ENCODE data around the gene GMEB1.

DNA sequence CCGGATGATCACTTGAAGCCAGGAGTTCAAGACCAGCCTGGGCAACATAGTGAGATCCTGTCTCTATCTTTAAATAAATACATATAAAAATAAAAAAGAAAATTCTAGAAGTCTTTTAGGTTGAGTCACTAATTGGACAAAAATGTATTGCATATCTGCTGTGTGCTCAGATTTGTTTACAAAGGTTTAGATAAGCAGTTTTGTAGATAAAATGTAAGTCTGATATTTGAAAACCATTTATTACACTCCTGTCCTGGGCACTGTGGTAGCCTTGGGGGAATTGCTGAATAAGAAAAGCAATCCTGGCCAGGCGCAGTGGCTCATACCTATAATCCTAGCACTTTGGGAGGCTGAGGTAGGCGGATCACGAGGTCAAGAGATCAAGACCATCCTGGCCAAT is 11.6 kb downstream of the GMEB1 start:
- TF ChIP-seq, protein P1, sequence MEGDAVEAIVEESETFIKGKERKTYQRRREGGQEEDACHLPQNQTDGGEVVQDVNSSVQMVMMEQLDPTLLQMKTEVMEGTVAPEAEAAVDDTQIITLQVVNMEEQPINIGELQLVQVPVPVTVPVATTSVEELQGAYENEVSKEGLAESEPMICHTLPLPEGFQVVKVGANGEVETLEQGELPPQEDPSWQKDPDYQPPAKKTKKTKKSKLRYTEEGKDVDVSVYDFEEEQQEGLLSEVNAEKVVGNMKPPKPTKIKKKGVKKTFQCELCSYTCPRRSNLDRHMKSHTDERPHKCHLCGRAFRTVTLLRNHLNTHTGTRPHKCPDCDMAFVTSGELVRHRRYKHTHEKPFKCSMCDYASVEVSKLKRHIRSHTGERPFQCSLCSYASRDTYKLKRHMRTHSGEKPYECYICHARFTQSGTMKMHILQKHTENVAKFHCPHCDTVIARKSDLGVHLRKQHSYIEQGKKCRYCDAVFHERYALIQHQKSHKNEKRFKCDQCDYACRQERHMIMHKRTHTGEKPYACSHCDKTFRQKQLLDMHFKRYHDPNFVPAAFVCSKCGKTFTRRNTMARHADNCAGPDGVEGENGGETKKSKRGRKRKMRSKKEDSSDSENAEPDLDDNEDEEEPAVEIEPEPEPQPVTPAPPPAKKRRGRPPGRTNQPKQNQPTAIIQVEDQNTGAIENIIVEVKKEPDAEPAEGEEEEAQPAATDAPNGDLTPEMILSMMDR (IDR thresholded peaks at IDR 0.05; ENCODE audit: borderline replicate concordance, extremely low read depth, low read length, poor library complexity, severe bottlenecking) = no peak
- TF ChIP-seq EZH2 (IDR thresholded peaks at IDR 0.05; ENCODE audit: borderline replicate concordance, low read depth, low read length, severe bottlenecking) = no peak
